Astrocyte (in vitro differentiated cells and primary cell): Measurements from ENCODE around the gene PODN. TPM values are rescaled to one million over a fixed set of nuclear protein-coding genes. Genes with fewer than 3 reads are reported as not detected.
A peak's percentile ranks its signal among the peaks of the same experiment; 100 is the strongest.

Experiments used
- DNase-seq: peaks from one replicate; pipeline ENCODE4 v3.0.0-alpha.2; 2010; ENCODE audit warnings: low read depth
- FAIRE-seq: peaks from 2 replicates; lab custom pipeline; 2011; peaks lifted over from hg19 to GRCh38; lab: Jason Lieb, UNC
- H2AFZ ChIP-seq: 2 replicates; pipeline ENCODE4 v1.6.0; 2012; ENCODE audit warnings: low read depth, low read length, inconsistent platforms
- H3K27ac ChIP-seq: 2 replicates; pipeline ENCODE4 v1.5.1; 2011; ENCODE audit warnings: low read depth, low read length, inconsistent platforms
- H3K27me3 ChIP-seq: 2 replicates; pipeline ENCODE4 v1.6.0; 2011; ENCODE audit warnings: low read length, inconsistent platforms; ENCODE audit not compliant: insufficient read depth
- H3K36me3 ChIP-seq: 2 replicates; pipeline ENCODE4 v1.5.1; 2011; ENCODE audit warnings: low read length, inconsistent platforms; ENCODE audit not compliant: insufficient read depth
- H3K4me1 ChIP-seq: 2 replicates; pipeline ENCODE4 v1.5.1; 2011; ENCODE audit warnings: low read length, inconsistent platforms; ENCODE audit not compliant: insufficient read depth
- H3K4me2 ChIP-seq: 2 replicates; pipeline ENCODE4 v1.6.0; 2012; ENCODE audit warnings: low read length, inconsistent platforms
- H3K4me3 ChIP-seq: 2 replicates; pipeline ENCODE4 v1.5.1; 2011; ENCODE audit warnings: low read depth, mild to moderate bottlenecking, low read length, inconsistent platforms; ENCODE audit not compliant: insufficient read depth
- H3K79me2 ChIP-seq: 2 replicates; pipeline ENCODE4 v1.6.0; 2012; ENCODE audit warnings: mild to moderate bottlenecking, low read length, inconsistent platforms; ENCODE audit not compliant: insufficient read depth
- H3K9ac ChIP-seq: 2 replicates; pipeline ENCODE4 v1.6.0; 2012; ENCODE audit warnings: mild to moderate bottlenecking, low read length, inconsistent platforms
- H3K9me3 ChIP-seq: 2 replicates; pipeline ENCODE4 v1.5.1; 2012; ENCODE audit warnings: low read depth, mild to moderate bottlenecking, low read length, inconsistent platforms; ENCODE audit not compliant: insufficient read depth
- H4K20me1 ChIP-seq: 2 replicates; pipeline ENCODE4 v1.6.0; 2012; ENCODE audit warnings: low read length, inconsistent platforms; ENCODE audit not compliant: insufficient read depth
- H3K27ac Mint-ChIP-seq: one replicate; pipeline ENCODE4 v1.8.0; 2021; ENCODE audit warnings: mild to moderate bottlenecking, mixed read lengths; ENCODE audit not compliant: unreplicated experiment
- H3K27me3 Mint-ChIP-seq: one replicate; pipeline ENCODE4 v1.8.0; 2021; ENCODE audit warnings: low read depth, mixed read lengths; ENCODE audit not compliant: unreplicated experiment
- H3K36me3 Mint-ChIP-seq: one replicate; pipeline ENCODE4 v1.8.0; 2021; ENCODE audit warnings: low read depth, mixed read lengths; ENCODE audit not compliant: unreplicated experiment
- H3K4me1 Mint-ChIP-seq: one replicate; pipeline ENCODE4 v1.8.0; 2021; ENCODE audit warnings: low read depth, mixed read lengths; ENCODE audit not compliant: unreplicated experiment
- H3K4me3 Mint-ChIP-seq: one replicate; pipeline ENCODE4 v1.8.0; 2021; ENCODE audit warnings: mild to moderate bottlenecking, moderate library complexity, mixed read lengths; ENCODE audit not compliant: unreplicated experiment
- H3K9me3 Mint-ChIP-seq: one replicate; pipeline ENCODE4 v1.8.0; 2021; ENCODE audit warnings: mild to moderate bottlenecking, mixed read lengths; ENCODE audit not compliant: unreplicated experiment
- CTCF ChIP-seq: IDR thresholded peaks from 2 replicates; pipeline ENCODE4 v1.5.1; 2011; ENCODE audit warnings: low read depth, mild to moderate bottlenecking, inconsistent platforms, low read length, moderate library complexity; ENCODE audit not compliant: insufficient read depth
- EZH2 ChIP-seq: IDR thresholded peaks from 2 replicates; pipeline ENCODE4 v1.6.1; 2012; ENCODE audit warnings: mild to moderate bottlenecking, low read length, inconsistent platforms; ENCODE audit not compliant: insufficient read depth
- total RNA-seq: library from RNA; stranded (reverse); gene quantifications from 2 replicates; pipeline ENCODE4 v1.2.1, GENCODE V29; 2021

The PODN gene
- total RNA-seq, 1 donor from 2014 or later = 2.6 TPM

- H3K9me3 ChIP-seq = peaks cover 8% of the 10 kb centered on the region
- no peak for TF ChIP-seq EZH2
- no peak for TF ChIP-seq CTCF
- no peak overlapping the region for H3K4me3 ChIP-seq
- peaks cover 2% of the 10 kb centered on the region for H3K27me3 ChIP-seq
- FAIRE-seq (peak; percentile 96), DNase-seq (peak; percentile 95)
- no peaks in the 10 kb centered on the region for H3K27me3 Mint-ChIP-seq
- no peaks in the 10 kb centered on the region for H4K20me1 ChIP-seq
- H3K36me3 ChIP-seq = no peaks in the 10 kb centered on the region
- H3K36me3 Mint-ChIP-seq = peaks cover 12% of the 10 kb centered on the region
- H3K79me2 ChIP-seq = no peaks in the 10 kb centered on the region
- H3K27ac ChIP-seq = no peak overlapping the region
- H3K9ac ChIP-seq = no peak overlapping the region
- H2AFZ ChIP-seq = no peak overlapping the region
- peaks cover 29% of the 10 kb centered on the region for H3K4me1 Mint-ChIP-seq
- H3K4me3 Mint-ChIP-seq = no peak overlapping the region
- H3K4me2 ChIP-seq = peak overlapping the region; percentile 25
- H3K4me1 ChIP-seq = peaks cover 29% of the 10 kb centered on the region
- peaks cover 25% of the 10 kb centered on the region for H3K9me3 Mint-ChIP-seq
- peak overlapping the region; percentile 55 for H3K27ac Mint-ChIP-seq
Observed at GRCh38 chr1:53107570-53108322, 45.7 kb downstream of the PODN start.

GRCh38 chr1:53108646-53109580 is 46.9 kb downstream of the PODN start:
- Histone ChIP-seq H3K4me3 (no peak overlapping the region), H3K27ac (no peak overlapping the region), H3K27me3 (no peaks in the 10 kb centered on the region), H3K79me2 (no peaks in the 10 kb centered on the region), H3K36me3 (no peaks in the 10 kb centered on the region), H3K4me2 (peak overlapping the region; percentile 45), H3K4me1 (peaks cover 33% of the 10 kb centered on the region), H2AFZ (peak overlapping the region; percentile 15), H3K9me3 (peaks cover 8% of the 10 kb centered on the region), H4K20me1 (no peaks in the 10 kb centered on the region), H3K9ac (peak overlapping the region; percentile 27)
- Mint-ChIP-seq H3K4me3 (no peak overlapping the region), H3K36me3 (peaks cover 12% of the 10 kb centered on the region), H3K27me3 (no peaks in the 10 kb centered on the region), H3K27ac (no peak overlapping the region), H3K9me3 (peaks cover 25% of the 10 kb centered on the region), H3K4me1 (peaks cover 36% of the 10 kb centered on the region)
- DNase-seq = peak; percentile 67
- peak; percentile 91 for FAIRE-seq
- TF ChIP-seq EZH2 = no peak
- no peak for TF ChIP-seq CTCF
